Stimulated activated CD4-positive, alpha-beta T cell treated with anti-CD3 and anti-CD28 coated beads, Interleukin-15, amount 100 ng/mL, for 1 hour (primary cell): ENCODE data around the gene RNFT1.
"Not testable (repeated sequence)": the region's sequence is repeated elsewhere in the genome, so short reads cannot be mapped to it uniquely, and the experiment has no call there.

Experiments
- DNase-seq, 2 donors: peaks; one replicate each; pipeline ENCODE4 v3.0.0-alpha.2; 2020; ENCODE audit warnings: low read depth in 1 of 2, low spot score in 1 of 2

Gene RNFT1

DNA sequence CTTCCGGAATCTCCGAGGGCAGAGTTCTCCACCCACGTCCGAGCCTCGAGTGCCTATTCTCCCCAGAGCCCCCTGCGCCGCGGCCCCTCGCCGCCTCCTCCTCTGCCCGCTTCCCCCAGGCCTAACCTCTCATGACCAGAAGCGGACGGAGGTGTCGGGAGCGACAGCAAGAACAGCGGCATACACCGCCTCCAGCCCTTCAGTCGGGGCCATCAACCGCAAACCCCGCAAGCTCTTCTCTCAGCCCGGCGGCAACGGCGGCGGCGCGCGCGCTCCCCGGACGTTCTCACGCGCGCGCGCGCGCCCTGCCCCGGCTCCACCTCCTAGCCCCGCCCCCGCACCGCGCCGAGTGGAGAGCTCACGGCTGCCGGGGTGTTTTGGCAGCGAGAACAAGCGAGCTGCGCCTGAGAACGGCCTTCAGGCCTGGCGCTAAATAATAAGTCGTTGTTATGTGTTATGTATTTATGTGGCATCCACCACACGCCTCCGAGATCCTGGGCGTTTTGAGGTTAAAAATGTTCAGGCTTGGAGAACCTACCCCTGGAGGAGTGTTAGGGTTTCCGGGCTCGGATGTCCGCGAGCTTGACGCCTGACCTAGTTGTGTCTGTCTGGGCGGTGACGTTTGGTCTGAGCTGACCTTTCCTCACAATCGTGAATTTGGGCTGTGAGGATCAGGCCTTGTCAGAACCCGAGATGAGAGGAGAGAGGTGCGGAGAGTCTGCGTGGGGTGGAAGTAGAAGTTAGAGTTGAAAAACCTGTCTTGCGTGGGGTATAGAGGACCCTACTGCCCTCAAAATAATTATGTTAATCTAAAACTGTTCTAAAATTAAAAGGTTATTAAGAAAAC lies at the start of gene RNFT1:
Gene RNFT1, minus strand, starts transcription at position 259 of the 847 bp plus-strand sequence. Its CDS starts 77 bp downstream, at position 182.
- peak; percentile 80 to 94 for DNase-seq

- DNase-seq = not testable (repeated sequence)
These were observed 44.8 kb upstream of the RNFT1 start for GRCh38 chr17:60009326-60009725.

DNA sequence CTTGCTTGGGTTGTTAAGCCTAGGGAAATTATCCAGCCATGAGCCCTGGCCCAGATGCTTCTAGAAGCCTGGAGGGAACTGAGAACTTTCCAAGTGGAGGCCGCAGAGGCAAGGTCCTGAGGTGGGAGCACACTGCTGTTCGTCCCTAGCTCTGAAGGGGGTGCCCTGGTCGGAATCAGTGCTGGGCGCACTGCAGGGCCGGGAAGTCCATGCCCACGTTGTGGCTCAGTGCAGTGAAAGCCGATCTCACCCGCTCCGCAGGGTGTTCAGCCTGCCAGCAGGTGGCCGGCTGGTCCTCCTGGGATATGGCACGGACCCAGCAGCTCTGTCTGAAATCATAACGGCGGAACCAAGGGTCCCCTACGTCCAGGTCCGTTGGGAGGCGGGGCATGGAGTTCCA lies 43.8 kb upstream of the RNFT1 start:
- DNase-seq = not testable (repeated sequence)

DNA sequence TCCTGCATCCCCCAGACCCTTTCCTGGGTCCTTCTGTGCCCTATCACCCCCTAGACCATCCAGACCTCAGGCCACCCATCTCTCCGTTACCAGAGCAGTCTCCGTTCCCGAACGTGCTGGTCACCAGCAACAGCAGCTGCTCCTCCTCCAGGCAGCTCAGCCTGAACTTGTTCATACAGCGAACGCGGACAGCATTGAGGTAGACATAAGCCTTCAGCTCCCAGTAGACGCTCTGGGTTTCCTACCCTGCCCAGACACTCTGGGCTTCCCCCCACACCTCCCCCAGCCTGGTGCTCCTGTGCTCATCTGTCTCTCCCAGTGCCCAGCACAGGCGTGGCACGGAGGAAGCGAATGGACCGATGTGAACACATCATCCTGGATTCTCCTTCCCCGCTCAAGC lies 41.6 kb upstream of the RNFT1 start:
- DNase-seq = no peak

- not testable (repeated sequence) for DNase-seq
These were observed 40.0 kb upstream of the RNFT1 start for GRCh38 chr17:60004561-60004960.

GRCh38 chr17:60002405-60002804 lies 37.9 kb upstream of the RNFT1 start:
- DNase-seq = not testable (repeated sequence)

GRCh38 chr17:59996608-59997007 lies 32.1 kb upstream of the RNFT1 start:
- not testable (repeated sequence) for DNase-seq

GRCh38 chr17:59975166-59975565 lies 10.6 kb upstream of the RNFT1 start:
- not testable (repeated sequence) for DNase-seq

DNA sequence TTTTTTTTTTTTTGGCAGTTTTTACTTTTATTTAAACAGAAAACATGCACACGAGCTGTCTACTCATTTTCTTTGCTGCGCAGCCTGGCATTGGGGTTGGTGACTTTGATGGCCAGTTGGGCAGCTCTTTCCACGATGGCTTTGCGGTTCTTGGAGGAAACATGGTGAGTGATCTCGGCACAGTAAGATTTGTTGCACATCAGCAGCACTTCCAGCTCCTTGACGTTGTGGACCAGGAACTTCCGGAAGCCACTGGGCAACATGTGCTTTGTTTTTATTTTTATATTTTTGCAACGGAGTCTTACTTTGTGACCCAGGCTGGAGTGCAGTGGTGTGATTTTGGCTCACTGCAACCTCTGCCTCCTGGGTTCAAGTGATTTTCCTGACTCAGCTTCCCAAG lies 8.9 kb upstream of the RNFT1 start:
- DNase-seq = not testable (repeated sequence)

DNA sequence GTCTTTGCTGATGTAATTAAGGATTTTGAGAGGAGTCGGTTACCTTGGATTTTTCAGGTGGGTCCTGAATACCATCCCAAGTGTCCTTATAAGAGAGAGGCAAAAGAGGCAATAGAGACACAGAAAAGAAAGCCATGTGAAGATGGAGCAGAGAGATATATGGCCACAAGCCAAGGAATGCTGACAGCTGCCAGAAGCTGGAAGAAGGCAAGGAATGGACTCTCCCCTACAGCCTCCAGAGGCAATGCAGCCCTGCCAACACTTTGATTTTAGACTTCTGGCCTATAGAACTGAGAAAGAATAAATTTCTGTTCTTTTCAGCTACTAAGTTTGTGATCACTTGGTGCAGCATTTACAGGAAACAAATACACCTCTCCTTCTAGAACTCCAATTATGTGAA lies 8.2 kb upstream of the RNFT1 start:
- DNase-seq = no peak

DNA sequence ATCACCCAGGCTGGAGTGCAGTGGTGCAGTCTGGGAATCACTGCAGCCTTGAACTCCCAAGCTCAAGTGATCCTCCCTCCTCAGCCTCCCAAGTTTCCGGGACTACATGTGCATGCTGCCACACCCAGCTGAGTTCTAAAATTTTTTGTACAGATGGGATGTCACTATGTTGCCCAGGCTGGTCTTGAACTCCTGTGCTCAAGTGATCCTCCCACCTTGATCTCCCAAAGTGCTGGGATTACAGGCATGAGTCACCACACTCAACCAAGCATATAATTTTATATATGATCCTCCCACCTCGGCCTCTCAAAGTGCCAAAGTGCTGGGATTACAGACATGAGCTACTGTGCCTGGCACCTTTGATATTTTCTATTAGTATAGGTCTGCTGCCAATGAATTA lies 7.2 kb upstream of the RNFT1 start:
- not testable (repeated sequence) for DNase-seq

GRCh38 chr17:59963738-59964481 lies 630 bp downstream of the RNFT1 start:
- DNase-seq = peak; percentile 19 to 28

DNA sequence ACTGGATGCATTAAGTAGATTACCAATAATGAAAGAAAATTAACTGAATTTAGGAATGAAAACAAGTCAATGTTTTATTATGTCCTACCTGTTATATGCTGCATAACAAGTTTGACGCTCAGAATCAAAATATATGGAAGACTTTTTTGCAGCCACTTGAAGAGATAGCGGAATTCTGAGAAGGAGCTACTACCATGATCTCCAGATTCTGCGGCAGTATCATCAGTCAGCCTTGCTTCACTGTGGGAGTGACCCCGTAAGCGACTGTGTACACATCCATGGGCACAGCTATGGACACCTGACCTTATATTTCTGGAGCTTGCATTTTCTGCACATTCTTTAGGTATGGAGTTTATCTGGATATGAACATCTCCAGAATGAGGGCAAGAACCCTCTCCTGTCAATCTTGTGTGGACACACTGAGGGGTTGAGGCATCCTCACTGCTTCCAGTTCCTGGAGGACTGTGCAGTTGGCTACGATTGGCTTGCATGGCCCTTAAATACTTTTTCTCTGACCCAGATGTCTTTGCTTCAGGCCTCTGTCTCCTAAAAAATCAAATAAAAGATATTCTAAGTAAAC lies 1.7 kb downstream of the RNFT1 start:
- no peak for DNase-seq

GRCh38 chr17:59959574-59959973 lies 5.0 kb downstream of the RNFT1 start:
- DNase-seq = not testable (repeated sequence)

DNA sequence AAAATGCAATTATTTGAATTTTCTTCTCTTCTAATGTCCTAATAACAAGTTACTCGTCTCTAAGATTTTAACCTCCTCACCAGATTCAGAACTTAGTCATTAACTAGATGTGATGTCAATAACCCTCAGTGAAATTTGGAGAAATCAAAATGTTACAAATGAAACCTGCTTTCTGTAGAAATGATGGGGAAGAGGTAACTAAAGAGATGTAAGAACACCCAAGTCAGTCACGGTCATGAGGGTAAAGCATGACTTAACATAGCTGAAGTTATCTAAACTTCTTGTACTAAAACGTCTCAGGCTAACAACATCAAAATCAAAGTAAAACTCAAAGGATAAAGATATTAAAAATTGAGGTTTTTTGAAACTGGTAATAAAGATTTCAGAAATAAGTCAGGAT lies 9.7 kb downstream of the RNFT1 start:
- no peak for DNase-seq

DNA sequence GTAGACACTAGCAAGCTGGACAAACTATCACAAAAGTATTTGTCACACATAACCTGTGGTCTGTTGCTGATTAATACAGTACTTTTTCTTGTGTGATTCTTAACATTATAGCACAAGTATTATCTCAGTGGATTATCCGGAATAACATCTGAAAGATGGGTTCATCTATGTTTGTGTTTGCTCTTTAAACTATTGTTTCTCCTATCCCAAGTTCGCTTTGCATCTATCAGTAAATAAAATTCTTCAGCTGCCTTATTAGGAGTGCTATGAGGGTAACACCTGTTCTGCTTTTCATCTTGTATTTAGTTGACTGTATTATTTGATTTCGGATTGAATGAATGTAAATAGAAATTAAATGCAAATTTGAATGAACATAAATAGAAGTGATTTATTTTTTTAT lies 14.5 kb downstream of the RNFT1 start:
- no peak for DNase-seq

GRCh38 chr17:59947310-59947709 lies 17.2 kb downstream of the RNFT1 start:
- not testable (repeated sequence) for DNase-seq

GRCh38 chr17:59946433-59946832 lies 18.1 kb downstream of the RNFT1 start:
- not testable (repeated sequence) for DNase-seq

DNA sequence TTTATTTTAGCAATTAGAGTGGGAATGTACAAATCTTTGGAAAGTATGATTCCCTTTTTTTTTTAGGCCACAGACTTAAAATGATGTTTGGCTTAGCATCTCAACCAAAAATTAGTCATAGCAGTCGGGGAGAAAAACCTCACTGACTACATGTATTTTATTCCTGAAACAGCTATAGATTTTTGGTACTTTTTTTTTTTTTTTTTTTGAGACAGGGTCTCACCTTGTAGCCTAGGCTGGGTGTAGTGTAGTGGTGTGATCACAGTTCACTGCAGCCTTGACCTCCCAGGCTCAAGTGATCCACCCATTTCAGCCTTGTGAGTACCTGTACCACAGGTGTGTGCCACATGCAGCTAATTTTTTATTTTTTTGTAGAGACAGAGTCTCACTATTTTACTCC lies 23.4 kb downstream of the RNFT1 start:
- DNase-seq = no peak

GRCh38 chr17:59940697-59941096 lies 23.8 kb downstream of the RNFT1 start:
- DNase-seq = not testable (repeated sequence)

GRCh38 chr17:59933317-59933716 lies 31.2 kb downstream of the RNFT1 start:
- DNase-seq = not testable (repeated sequence)

GRCh38 chr17:59930768-59931167 lies 33.8 kb downstream of the RNFT1 start:
- DNase-seq = not testable (repeated sequence)
